GM19468 (cell line): ENCODE data around the gene MYT1.
"Not testable (repeated sequence)": the region's sequence is repeated elsewhere in the genome, so short reads cannot be mapped to it uniquely, and the experiment has no call there.

Experiments
- ATAC-seq: cut with Tn5 transposase; IDR thresholded peaks from one replicate; pipeline ENCODE4 v1.9.1; 2021; ENCODE audit warnings: mild to moderate bottlenecking, moderate library complexity, moderate number of reproducible peaks; ENCODE audit not compliant: unreplicated experiment; ENCODE audit errors: extremely low read depth

The MYT1 gene

GRCh38 chr20:64166721-64167615 lies 2.7 kb downstream of the MYT1 start:
- no peak for ATAC-seq

- no peak for ATAC-seq
Observed at GRCh38 chr20:64167676-64168075, 3.4 kb downstream of the MYT1 start.

- ATAC-seq, result no peak
Observed at GRCh38 chr20:64168381-64169090, 4.3 kb downstream of the MYT1 start.

GRCh38 chr20:64169091-64169560 lies 4.9 kb downstream of the MYT1 start:
- ATAC-seq, result no peak

GRCh38 chr20:64171211-64171610 lies 7.0 kb downstream of the MYT1 start:
- no peak for ATAC-seq

GRCh38 chr20:64173116-64173515 lies 8.9 kb downstream of the MYT1 start:
- no peak for ATAC-seq

- ATAC-seq, result no peak
Observed at GRCh38 chr20:64176551-64176950, 12.3 kb downstream of the MYT1 start.

GRCh38 chr20:64176971-64177370 lies 12.7 kb downstream of the MYT1 start:
- ATAC-seq, result no peak

GRCh38 chr20:64177384-64177783 lies 13.1 kb downstream of the MYT1 start:
- no peak for ATAC-seq

GRCh38 chr20:64177787-64178186 lies 13.5 kb downstream of the MYT1 start:
- no peak for ATAC-seq

GRCh38 chr20:64178925-64179324 lies 14.7 kb downstream of the MYT1 start:
- ATAC-seq, result not testable (repeated sequence)

GRCh38 chr20:64179805-64180204 lies 15.6 kb downstream of the MYT1 start:
- no peak for ATAC-seq

- ATAC-seq, result no peak
Observed at GRCh38 chr20:64180673-64181072, 16.4 kb downstream of the MYT1 start.

- ATAC-seq, result no peak
Observed at GRCh38 chr20:64181391-64181790, 17.1 kb downstream of the MYT1 start.

- no peak for ATAC-seq
Observed at GRCh38 chr20:64182146-64182865, 18.1 kb downstream of the MYT1 start.

- no peak for ATAC-seq
Observed at GRCh38 chr20:64183313-64183712, 19.1 kb downstream of the MYT1 start.

GRCh38 chr20:64184795-64185194 lies 20.5 kb downstream of the MYT1 start:
- ATAC-seq, result no peak

- ATAC-seq, result no peak
Observed at GRCh38 chr20:64185276-64185900, 21.1 kb downstream of the MYT1 start.

GRCh38 chr20:64186071-64186598 lies 21.9 kb downstream of the MYT1 start:
- no peak for ATAC-seq

GRCh38 chr20:64187213-64187612 lies 23.0 kb downstream of the MYT1 start:
- ATAC-seq, result not testable (repeated sequence)
